Measurements from ENCODE around the gene CNIH2.

DNA sequence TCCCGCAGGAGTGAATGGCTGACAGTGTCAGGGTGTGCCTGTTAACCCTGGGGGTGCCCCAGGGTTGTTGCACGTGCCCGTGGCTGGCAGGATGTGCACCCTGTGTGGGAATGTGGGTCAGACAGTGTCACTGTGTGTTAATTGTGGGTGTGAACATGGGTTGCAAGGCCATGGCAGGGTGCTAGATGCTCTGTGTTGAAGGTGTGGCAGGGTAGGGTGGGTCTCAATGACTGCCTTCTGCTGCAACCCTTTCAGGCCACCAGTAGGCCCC is 50.0 kb downstream of the CNIH2 start:
- TF ChIP-seq, protein P1, sequence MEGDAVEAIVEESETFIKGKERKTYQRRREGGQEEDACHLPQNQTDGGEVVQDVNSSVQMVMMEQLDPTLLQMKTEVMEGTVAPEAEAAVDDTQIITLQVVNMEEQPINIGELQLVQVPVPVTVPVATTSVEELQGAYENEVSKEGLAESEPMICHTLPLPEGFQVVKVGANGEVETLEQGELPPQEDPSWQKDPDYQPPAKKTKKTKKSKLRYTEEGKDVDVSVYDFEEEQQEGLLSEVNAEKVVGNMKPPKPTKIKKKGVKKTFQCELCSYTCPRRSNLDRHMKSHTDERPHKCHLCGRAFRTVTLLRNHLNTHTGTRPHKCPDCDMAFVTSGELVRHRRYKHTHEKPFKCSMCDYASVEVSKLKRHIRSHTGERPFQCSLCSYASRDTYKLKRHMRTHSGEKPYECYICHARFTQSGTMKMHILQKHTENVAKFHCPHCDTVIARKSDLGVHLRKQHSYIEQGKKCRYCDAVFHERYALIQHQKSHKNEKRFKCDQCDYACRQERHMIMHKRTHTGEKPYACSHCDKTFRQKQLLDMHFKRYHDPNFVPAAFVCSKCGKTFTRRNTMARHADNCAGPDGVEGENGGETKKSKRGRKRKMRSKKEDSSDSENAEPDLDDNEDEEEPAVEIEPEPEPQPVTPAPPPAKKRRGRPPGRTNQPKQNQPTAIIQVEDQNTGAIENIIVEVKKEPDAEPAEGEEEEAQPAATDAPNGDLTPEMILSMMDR (IDR thresholded peaks at IDR 0.05; ENCODE audit: insufficient read depth, low read depth, low read length): no peak
- no peak for TF ChIP-seq EZH2 (IDR thresholded peaks at IDR 0.05; ENCODE audit: insufficient read depth, low read length)
